ENCODE results near the gene PIGQ.

Gene PIGQ

GRCh38 chr16:577796-578195 lies 8.0 kb downstream of the PIGQ start:
- DNase-seq (ENCODE audit: insufficient read length, low spot score) (no peak), FAIRE-seq (no peak)
- no peak for TF ChIP-seq CTCF (IDR thresholded peaks at IDR 0.05; ENCODE audit: insufficient read depth, missing control alignments)

- DNase-seq (ENCODE audit: insufficient read length, low spot score), result no peak
- no peak for FAIRE-seq
- no peak for TF ChIP-seq CTCF (IDR thresholded peaks at IDR 0.05; ENCODE audit: insufficient read depth, missing control alignments)
Observed at GRCh38 chr16:578232-578869, 8.6 kb downstream of the PIGQ start.

GRCh38 chr16:578870-579405 lies 9.2 kb downstream of the PIGQ start:
- TF ChIP-seq CTCF (IDR thresholded peaks at IDR 0.05; ENCODE audit: insufficient read depth, missing control alignments), result peak; percentile 94
- peak; percentile 91 for DNase-seq (ENCODE audit: insufficient read length, low spot score)
- FAIRE-seq, result no peak

- no peak for DNase-seq (ENCODE audit: insufficient read length, low spot score)
- no peak for FAIRE-seq
- no peak for TF ChIP-seq CTCF (IDR thresholded peaks at IDR 0.05; ENCODE audit: insufficient read depth, missing control alignments)
Observed at GRCh38 chr16:580141-580945, 10.6 kb downstream of the PIGQ start.

GRCh38 chr16:580946-581498 lies 11.3 kb downstream of the PIGQ start:
- DNase-seq (ENCODE audit: insufficient read length, low spot score), result no peak
- no peak for FAIRE-seq
- TF ChIP-seq CTCF (IDR thresholded peaks at IDR 0.05; ENCODE audit: insufficient read depth, missing control alignments), result no peak

GRCh38 chr16:582218-582613 lies 12.4 kb downstream of the PIGQ start:
- FAIRE-seq (no peak), DNase-seq (ENCODE audit: insufficient read length, low spot score) (no peak)
- no peak for TF ChIP-seq CTCF (IDR thresholded peaks at IDR 0.05; ENCODE audit: insufficient read depth, missing control alignments)

All from D721Med (cell line).